Activated CD8-positive, alpha-beta T cell treated with anti-CD3 and anti-CD28 coated beads for 36 hours (primary cell): ENCODE data around the gene CALN1. TPM values are rescaled to one million over a fixed set of nuclear protein-coding genes. Genes with fewer than 3 reads are reported as not detected.

ENCODE experiments used
- ATAC-seq: fragments of 200-7000 bp; cut with Tn5 transposase; one replicate; pipeline ENCODE4 v1.10.0; 2021; ENCODE audit warnings: mild to moderate bottlenecking, moderate library complexity
- CTCF ChIA-PET: fragments of 350-600 bp; sonication (Branson Sonifier 250); formaldehyde crosslinking; loops from one replicate; lab custom pipeline; 2021; ENCODE audit warnings: antibody characterized with exemption; lab: Charles Lee
- POLR2A ChIA-PET: fragments of 350-600 bp; sonication (Branson Sonifier 250); formaldehyde crosslinking; loops from one replicate; lab custom pipeline; 2021; ENCODE audit warnings: antibody characterized with exemption; lab: Charles Lee
- DNase-seq: peaks from one replicate; pipeline ENCODE4 v3.0.0-alpha.2; 2020
- H3K27ac Mint-ChIP-seq: one replicate; pipeline ENCODE4 v1.8.0; 2021; ENCODE audit warnings: mild to moderate bottlenecking, mixed read lengths
- H3K27me3 Mint-ChIP-seq: one replicate; pipeline ENCODE4 v1.8.0; 2021; ENCODE audit warnings: mixed read lengths
- H3K36me3 Mint-ChIP-seq: one replicate; pipeline ENCODE4 v1.8.0; 2021; ENCODE audit warnings: low read depth, mixed read lengths
- H3K4me1 Mint-ChIP-seq: one replicate; pipeline ENCODE4 v1.8.0; 2021; ENCODE audit warnings: low read depth, mixed read lengths
- H3K4me3 Mint-ChIP-seq: one replicate; pipeline ENCODE4 v1.8.0; 2021; ENCODE audit warnings: mild to moderate bottlenecking, moderate library complexity, mixed read lengths
- H3K9me3 Mint-ChIP-seq: one replicate; pipeline ENCODE4 v1.8.0; 2021; ENCODE audit warnings: mixed read lengths
- CTCF ChIP-seq: fragments of 200-600 bp; IDR thresholded peaks from one replicate; pipeline ENCODE4 v1.8.0; 2022; ENCODE audit warnings: antibody characterized with exemption, mild to moderate bottlenecking
- intact Hi-C: fragments of 100-400 bp; cut with micrococcal nuclease; formaldehyde crosslinking; loops from one replicate; pipeline ENCODE4 v1.10.0; 2022
- total RNA-seq, 2 experiments: library from RNA; stranded (reverse); gene quantifications; one replicate each; pipeline ENCODE4 v1.2.3, GENCODE V29; 2021

Gene CALN1
- total RNA-seq, 2 experiments from 2014 or later = 0.02 to 0.16 TPM

GRCh38 chr7:72064916-72065315 is 347.2 kb downstream of the CALN1 start:
- Mint-ChIP-seq H3K4me1 (no peaks in the 10 kb centered on the region), H3K27me3 (no peaks in the 10 kb centered on the region), H3K27ac (no peak overlapping the region), H3K9me3 (no peaks in the 10 kb centered on the region), H3K4me3 (no peak overlapping the region), H3K36me3 (no peaks in the 10 kb centered on the region)
- DNase-seq (no peak), ATAC-seq (no peak)
- intact Hi-C loops = no loop called here
- TF ChIP-seq CTCF = no peak
- POLR2A ChIA-PET = no interaction called here
- CTCF ChIA-PET = no interaction called here

- DNase-seq (no peak), ATAC-seq (no peak)
- H3K36me3 Mint-ChIP-seq = no peaks in the 10 kb centered on the region
- CTCF ChIA-PET = no interaction called here
- TF ChIP-seq CTCF = no peak
- POLR2A ChIA-PET = no interaction called here
- no peaks in the 10 kb centered on the region for H3K9me3 Mint-ChIP-seq
- H3K27ac Mint-ChIP-seq = no peak overlapping the region
- no peaks in the 10 kb centered on the region for H3K4me1 Mint-ChIP-seq
- H3K4me3 Mint-ChIP-seq = no peak overlapping the region
- intact Hi-C loops = no loop called here
- H3K27me3 Mint-ChIP-seq = no peaks in the 10 kb centered on the region
These were observed 348.8 kb downstream of the CALN1 start for GRCh38 chr7:72063330-72063729.

DNA sequence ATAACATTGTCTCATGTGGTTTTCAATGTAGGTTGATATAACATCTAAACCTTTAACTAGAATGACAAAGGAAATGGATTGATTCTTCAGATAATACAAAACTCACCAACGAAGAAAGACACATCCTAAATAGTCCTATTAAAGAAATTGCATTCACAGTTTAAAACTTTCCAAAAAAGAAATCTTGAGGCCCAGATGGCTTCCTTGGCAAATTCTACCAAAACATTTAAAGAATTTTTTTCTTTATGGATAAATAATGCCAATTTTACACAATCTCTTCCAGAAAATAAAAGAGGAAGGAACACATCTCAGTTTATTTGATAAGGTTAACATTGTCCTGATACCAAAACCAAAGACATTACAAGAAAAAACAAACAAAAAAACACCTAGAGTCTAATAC is 349.5 kb downstream of the CALN1 start:
- ChIA-PET POLR2A (no interaction called here), CTCF (no interaction called here)
- DNase-seq = no peak
- no peak for ATAC-seq
- H3K27me3 Mint-ChIP-seq = no peaks in the 10 kb centered on the region
- no peak overlapping the region for H3K4me3 Mint-ChIP-seq
- peaks cover 4% of the 10 kb centered on the region for H3K4me1 Mint-ChIP-seq
- no peak for TF ChIP-seq CTCF
- H3K9me3 Mint-ChIP-seq = no peaks in the 10 kb centered on the region
- H3K27ac Mint-ChIP-seq = no peak overlapping the region
- intact Hi-C loops = no loop called here
- no peaks in the 10 kb centered on the region for H3K36me3 Mint-ChIP-seq

- Mint-ChIP-seq H3K4me1 (peaks cover 4% of the 10 kb centered on the region), H3K9me3 (no peaks in the 10 kb centered on the region), H3K4me3 (no peak overlapping the region), H3K27ac (no peak overlapping the region), H3K27me3 (no peaks in the 10 kb centered on the region), H3K36me3 (no peaks in the 10 kb centered on the region)
- no peak for DNase-seq
- CTCF ChIA-PET = no interaction called here
- no peak for ATAC-seq
- POLR2A ChIA-PET = no interaction called here
- no peak for TF ChIP-seq CTCF
- intact Hi-C loops = no loop called here
These were observed 352.2 kb downstream of the CALN1 start for GRCh38 chr7:72059925-72060324.

DNA sequence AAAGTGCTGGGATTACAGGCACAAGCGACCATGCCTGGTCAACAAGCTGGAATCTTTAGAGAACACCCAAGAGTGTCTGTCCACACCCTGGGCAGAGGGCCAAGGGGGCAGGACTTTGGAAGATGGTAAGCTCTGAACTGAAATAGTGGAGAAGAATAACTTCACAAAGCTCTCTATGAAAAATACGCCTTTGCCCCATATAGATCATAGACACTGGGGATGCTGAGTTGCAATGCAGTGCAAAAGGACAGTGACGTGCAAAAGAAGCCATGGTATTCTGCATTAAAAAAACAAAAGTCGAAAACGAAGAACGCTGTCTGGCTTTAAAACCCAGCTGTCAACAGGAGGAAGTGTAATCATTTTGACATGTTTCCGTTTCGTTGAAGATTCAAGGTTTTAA is 353.6 kb downstream of the CALN1 start:
- Mint-ChIP-seq H3K4me3 (no peak overlapping the region), H3K9me3 (peaks cover 9% of the 10 kb centered on the region), H3K27me3 (no peaks in the 10 kb centered on the region), H3K36me3 (no peaks in the 10 kb centered on the region), H3K4me1 (peaks cover 4% of the 10 kb centered on the region), H3K27ac (no peak overlapping the region)
- POLR2A ChIA-PET = interaction anchor here (0.5 kb wide), 1 partner anchor 21 kb away, joined by 3 read pairs; no protein-coding TSS in a partner anchor
- no peak for ATAC-seq
- DNase-seq = no peak
- intact Hi-C loops = no loop called here
- CTCF ChIA-PET = no interaction called here
- no peak for TF ChIP-seq CTCF
